Central memory CD8-positive, alpha-beta T cell (primary cell): ENCODE data around the gene ACAD10.
A peak's percentile ranks its signal among the peaks of the same experiment; 100 is the strongest.

Source experiments
- ATAC-seq: fragments of 150-1000 bp; cut with Tn5 transposase; replicated peaks from 2 replicates; pipeline ENCODE4 v1.10.0; 2022; ENCODE audit warnings: mild to moderate bottlenecking, moderate FRiP score, moderate number of reproducible peaks; ENCODE audit not compliant: poor library complexity, severe bottlenecking; ENCODE audit errors: extremely low read depth
- DNase-seq, 2 donors: peaks; one replicate each; pipeline ENCODE4 v3.0.0; 2021; ENCODE audit warnings: low spot score in 2 of 2
- H3K27ac Mint-ChIP-seq: one replicate; pipeline ENCODE4 v1.8.0; 2022; ENCODE audit warnings: low read depth, mild to moderate bottlenecking, moderate library complexity, mixed read lengths
- H3K27me3 Mint-ChIP-seq: one replicate; pipeline ENCODE4 v1.8.0; 2022; ENCODE audit warnings: mixed read lengths
- H3K36me3 Mint-ChIP-seq: one replicate; pipeline ENCODE4 v1.8.0; 2022; ENCODE audit warnings: mild to moderate bottlenecking, moderate library complexity, mixed read lengths; ENCODE audit not compliant: insufficient read depth
- H3K4me1 Mint-ChIP-seq: one replicate; pipeline ENCODE4 v1.8.0; 2022; ENCODE audit warnings: mixed read lengths
- H3K4me3 Mint-ChIP-seq: one replicate; pipeline ENCODE4 v1.8.0; 2022; ENCODE audit warnings: mild to moderate bottlenecking, moderate library complexity, mixed read lengths
- H3K9me3 Mint-ChIP-seq: one replicate; pipeline ENCODE4 v1.8.0; 2022; ENCODE audit warnings: mixed read lengths

ACAD10 gene

DNA sequence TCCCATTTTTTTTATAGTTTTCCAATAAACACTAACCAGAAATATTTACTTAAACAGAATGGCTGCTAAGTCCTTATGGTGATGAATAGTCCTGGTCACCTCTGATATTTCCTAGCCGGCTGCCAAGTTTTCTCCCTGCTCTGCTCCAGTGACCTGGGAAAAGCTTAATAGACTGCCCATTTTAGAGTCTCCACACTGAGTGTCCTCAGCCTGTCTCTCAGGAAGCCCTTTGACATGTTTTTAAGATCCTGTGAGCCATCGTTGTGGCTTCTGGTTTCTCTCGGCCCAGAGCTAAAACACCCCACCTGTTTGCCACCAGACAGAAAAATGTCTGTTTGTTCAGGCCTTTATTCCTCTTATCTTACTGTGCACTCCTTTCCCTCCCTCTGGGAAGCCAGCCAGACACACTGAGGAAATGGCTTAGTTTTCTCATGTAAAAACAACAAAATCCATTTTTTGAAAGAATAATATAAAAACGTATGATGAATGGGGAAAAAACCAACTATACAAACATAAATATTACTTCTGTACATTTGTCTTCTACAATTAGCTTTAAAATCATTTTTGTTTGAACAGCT, 55.5 kb downstream of the ACAD10 start:
- H3K4me3 Mint-ChIP-seq = no peak overlapping the region
- no peak for DNase-seq

DNA sequence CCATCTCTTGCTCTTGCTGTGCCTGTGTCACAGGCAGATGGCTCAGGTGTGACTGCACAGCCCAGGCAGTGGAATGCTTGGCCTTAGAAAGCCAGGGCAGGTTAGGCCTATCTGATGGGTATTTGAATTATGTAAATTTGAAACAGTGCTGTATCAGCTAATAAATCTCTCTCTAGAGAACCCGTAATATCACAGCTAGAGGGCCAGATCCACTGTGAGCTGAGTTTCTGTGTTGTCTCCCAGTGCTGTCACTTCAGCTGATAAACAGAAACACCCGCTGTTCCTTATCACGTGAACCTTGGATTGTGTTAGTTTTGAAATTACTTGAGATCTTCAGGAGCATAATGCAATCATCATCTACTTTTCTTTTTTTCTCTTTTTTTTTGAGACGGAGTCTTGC, 59.4 kb downstream of the ACAD10 start:
- peaks cover 18% of the 10 kb centered on the region for H3K36me3 Mint-ChIP-seq
- H3K27ac Mint-ChIP-seq = no peak overlapping the region
- H3K4me3 Mint-ChIP-seq = no peak overlapping the region
- no peaks in the 10 kb centered on the region for H3K4me1 Mint-ChIP-seq
- no peaks in the 10 kb centered on the region for H3K27me3 Mint-ChIP-seq
- DNase-seq = no peak
- no peak for ATAC-seq
- H3K9me3 Mint-ChIP-seq = no peaks in the 10 kb centered on the region

More for the DNA sequence above, 55.5 kb downstream of the ACAD10 start:
- H3K27ac Mint-ChIP-seq = peak overlapping the region; percentile 10
- no peaks in the 10 kb centered on the region for H3K4me1 Mint-ChIP-seq
- ATAC-seq = no peak
- no peaks in the 10 kb centered on the region for H3K27me3 Mint-ChIP-seq
- peaks cover 17% of the 10 kb centered on the region for H3K36me3 Mint-ChIP-seq
- no peaks in the 10 kb centered on the region for H3K9me3 Mint-ChIP-seq

DNA sequence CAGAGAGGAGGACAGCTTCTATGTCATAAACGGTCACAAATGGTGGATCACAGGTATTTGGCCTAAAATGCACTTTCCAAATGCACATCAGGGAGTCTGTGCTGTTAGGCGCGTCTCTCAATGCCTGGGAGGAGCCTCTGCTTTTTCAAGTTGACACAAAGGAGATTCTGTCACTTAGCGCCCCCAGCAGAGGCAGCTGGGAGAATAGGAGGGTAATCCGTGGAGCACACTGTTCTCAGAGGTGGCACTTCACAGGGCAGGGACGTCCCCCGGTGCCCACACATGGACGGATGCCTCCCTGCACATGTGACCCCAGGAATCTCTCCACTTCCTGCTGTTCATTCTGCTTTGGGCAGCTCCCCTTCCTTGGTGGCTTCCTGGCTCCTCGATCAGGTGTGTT, 61.5 kb downstream of the ACAD10 start:
- Mint-ChIP-seq H3K27me3 (no peaks in the 10 kb centered on the region), H3K4me3 (no peak overlapping the region), H3K27ac (no peak overlapping the region), H3K36me3 (peaks cover 18% of the 10 kb centered on the region), H3K9me3 (no peaks in the 10 kb centered on the region), H3K4me1 (no peaks in the 10 kb centered on the region)
- no peak for ATAC-seq
- DNase-seq = no peak

GRCh38 chr12:111748151-111748672, 62.4 kb downstream of the ACAD10 start:
- ATAC-seq (no peak), DNase-seq (no peak)
- Mint-ChIP-seq H3K9me3 (no peaks in the 10 kb centered on the region), H3K4me1 (no peaks in the 10 kb centered on the region), H3K27me3 (no peaks in the 10 kb centered on the region), H3K4me3 (no peak overlapping the region), H3K27ac (no peak overlapping the region), H3K36me3 (peaks cover 18% of the 10 kb centered on the region)

- H3K27ac Mint-ChIP-seq = peak overlapping the region; percentile 16
- no peaks in the 10 kb centered on the region for H3K27me3 Mint-ChIP-seq
- H3K4me3 Mint-ChIP-seq = no peak overlapping the region
- DNase-seq (no peak), ATAC-seq (no peak)
- peaks cover 22% of the 10 kb centered on the region for H3K36me3 Mint-ChIP-seq
- no peaks in the 10 kb centered on the region for H3K4me1 Mint-ChIP-seq
- H3K9me3 Mint-ChIP-seq = no peaks in the 10 kb centered on the region
These were observed 63.0 kb downstream of the ACAD10 start for GRCh38 chr12:111748867-111749266.

DNA sequence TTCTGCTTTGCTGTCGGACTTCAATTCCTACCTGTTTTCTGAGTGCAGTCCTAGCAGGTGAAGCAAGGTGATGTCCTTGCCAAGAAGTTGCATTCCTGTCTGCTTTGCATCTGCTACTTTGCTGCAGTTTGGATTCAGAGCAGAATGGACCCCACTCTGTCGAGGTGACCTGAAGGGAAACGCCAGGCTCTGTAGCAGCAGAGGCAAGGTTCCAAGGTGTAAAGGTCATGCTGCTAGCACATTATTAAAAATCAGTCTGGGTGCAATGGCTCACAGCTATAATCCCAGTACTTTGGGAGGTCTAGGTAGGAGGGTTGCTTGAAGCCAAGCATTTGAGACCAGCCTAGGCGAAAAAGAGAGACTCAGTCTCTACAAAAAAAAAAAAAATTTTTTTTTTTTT, 63.5 kb downstream of the ACAD10 start:
- H3K4me1 Mint-ChIP-seq = no peaks in the 10 kb centered on the region
- H3K36me3 Mint-ChIP-seq = peaks cover 22% of the 10 kb centered on the region
- no peaks in the 10 kb centered on the region for H3K27me3 Mint-ChIP-seq
- H3K9me3 Mint-ChIP-seq = no peaks in the 10 kb centered on the region
- H3K4me3 Mint-ChIP-seq = no peak overlapping the region
- ATAC-seq (no peak), DNase-seq (no peak)
- H3K27ac Mint-ChIP-seq = no peak overlapping the region

DNA sequence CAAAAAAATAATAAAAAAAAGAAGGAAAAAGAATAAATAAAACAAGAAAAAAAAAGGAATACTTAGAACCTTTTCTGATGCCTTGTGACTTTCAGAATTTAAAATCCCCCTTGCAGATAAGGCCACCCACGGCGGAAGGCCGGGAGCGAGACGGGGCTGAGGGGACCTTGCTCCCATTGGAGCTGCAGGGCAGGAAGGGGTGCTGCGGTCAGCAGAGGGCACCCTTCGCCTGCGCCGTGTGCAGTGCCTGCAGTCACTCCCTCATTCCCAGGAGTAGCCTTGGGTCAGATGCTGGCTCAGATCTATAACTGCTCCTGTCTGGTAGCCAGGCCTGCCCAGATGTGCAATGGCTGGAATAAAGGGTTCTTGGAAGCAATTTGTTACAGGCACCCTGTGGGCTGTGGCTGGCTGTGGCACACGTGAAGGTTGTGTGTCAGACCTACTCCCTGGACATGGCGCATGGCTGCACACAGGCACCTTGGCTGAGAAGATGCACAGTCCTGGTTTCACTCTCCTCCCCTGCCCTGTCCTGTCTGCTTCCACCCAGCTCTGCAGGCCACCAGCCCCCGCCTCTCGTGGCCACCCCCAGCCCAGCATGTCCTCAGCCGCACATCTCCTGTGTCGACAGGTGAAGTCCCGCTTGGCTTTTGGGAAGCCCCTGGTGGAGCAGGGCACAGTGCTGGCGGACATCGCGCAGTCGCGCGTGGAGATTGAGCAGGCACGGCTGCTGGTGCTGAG, 67.5 kb downstream of the ACAD10 start:
- H3K4me1 Mint-ChIP-seq = no peaks in the 10 kb centered on the region
- H3K27ac Mint-ChIP-seq = peak overlapping the region; percentile 51
- H3K36me3 Mint-ChIP-seq = peaks cover 11% of the 10 kb centered on the region
- no peak overlapping the region for H3K4me3 Mint-ChIP-seq
- H3K9me3 Mint-ChIP-seq = no peaks in the 10 kb centered on the region
- no peak for DNase-seq
- no peak for ATAC-seq
- no peaks in the 10 kb centered on the region for H3K27me3 Mint-ChIP-seq

DNA sequence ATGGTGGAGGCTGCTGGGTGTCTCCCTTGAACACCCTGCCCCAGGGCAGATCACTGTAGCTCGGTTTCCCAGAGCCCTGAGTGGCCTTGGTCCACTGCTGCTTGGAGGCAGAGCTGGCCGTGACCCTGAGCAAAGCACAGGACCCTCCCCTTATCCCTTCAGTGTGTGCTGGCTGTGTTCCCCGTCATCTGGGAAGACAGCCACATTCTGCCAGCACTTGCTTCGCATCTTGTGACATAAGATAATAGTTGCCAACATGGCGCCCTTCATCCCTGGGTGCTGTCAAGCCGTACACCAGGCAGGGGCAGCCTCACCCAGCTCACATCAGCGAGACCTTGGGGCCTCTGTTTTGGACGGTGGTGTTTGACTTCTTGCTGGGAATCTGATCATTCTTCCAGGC, 68.8 kb downstream of the ACAD10 start:
- H3K4me3 Mint-ChIP-seq = no peak overlapping the region
- DNase-seq = no peak
- no peaks in the 10 kb centered on the region for H3K4me1 Mint-ChIP-seq
- no peak overlapping the region for H3K27ac Mint-ChIP-seq
- no peaks in the 10 kb centered on the region for H3K9me3 Mint-ChIP-seq
- peaks cover 8% of the 10 kb centered on the region for H3K36me3 Mint-ChIP-seq
- no peak for ATAC-seq
- no peaks in the 10 kb centered on the region for H3K27me3 Mint-ChIP-seq

GRCh38 chr12:111756196-111756595, 70.3 kb downstream of the ACAD10 start:
- no peak overlapping the region for H3K27ac Mint-ChIP-seq
- H3K27me3 Mint-ChIP-seq = peaks cover 6% of the 10 kb centered on the region
- ATAC-seq (no peak), DNase-seq (no peak)
- H3K4me3 Mint-ChIP-seq = no peak overlapping the region
- H3K9me3 Mint-ChIP-seq = no peaks in the 10 kb centered on the region
- H3K4me1 Mint-ChIP-seq = no peaks in the 10 kb centered on the region
- peaks cover 8% of the 10 kb centered on the region for H3K36me3 Mint-ChIP-seq

DNA sequence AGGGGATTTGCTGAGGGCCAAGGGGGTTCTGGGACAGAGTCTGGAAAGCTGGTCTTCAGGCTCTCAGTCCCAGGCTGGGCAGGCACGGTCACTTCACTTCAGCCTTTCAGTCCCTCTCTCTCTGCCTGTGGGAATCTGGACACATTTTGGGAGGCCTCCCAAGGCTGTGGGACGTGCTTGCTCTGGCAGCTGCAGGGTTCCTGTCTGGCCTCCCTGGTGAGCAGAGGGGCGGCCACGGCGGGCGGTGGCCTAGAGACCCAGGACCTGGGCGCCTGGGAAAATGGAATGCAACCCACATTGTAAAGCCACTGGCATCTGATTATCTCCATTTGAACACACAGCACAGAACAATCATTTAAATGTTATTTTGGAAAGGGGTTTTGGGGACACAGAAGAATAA, 70.8 kb downstream of the ACAD10 start:
- peaks cover 11% of the 10 kb centered on the region for H3K27me3 Mint-ChIP-seq
- peak overlapping the region; percentile 29 for H3K27ac Mint-ChIP-seq
- no peaks in the 10 kb centered on the region for H3K4me1 Mint-ChIP-seq
- H3K9me3 Mint-ChIP-seq = no peaks in the 10 kb centered on the region
- H3K36me3 Mint-ChIP-seq = peaks cover 8% of the 10 kb centered on the region
- DNase-seq = no peak
- no peak overlapping the region for H3K4me3 Mint-ChIP-seq
- ATAC-seq = no peak

DNA sequence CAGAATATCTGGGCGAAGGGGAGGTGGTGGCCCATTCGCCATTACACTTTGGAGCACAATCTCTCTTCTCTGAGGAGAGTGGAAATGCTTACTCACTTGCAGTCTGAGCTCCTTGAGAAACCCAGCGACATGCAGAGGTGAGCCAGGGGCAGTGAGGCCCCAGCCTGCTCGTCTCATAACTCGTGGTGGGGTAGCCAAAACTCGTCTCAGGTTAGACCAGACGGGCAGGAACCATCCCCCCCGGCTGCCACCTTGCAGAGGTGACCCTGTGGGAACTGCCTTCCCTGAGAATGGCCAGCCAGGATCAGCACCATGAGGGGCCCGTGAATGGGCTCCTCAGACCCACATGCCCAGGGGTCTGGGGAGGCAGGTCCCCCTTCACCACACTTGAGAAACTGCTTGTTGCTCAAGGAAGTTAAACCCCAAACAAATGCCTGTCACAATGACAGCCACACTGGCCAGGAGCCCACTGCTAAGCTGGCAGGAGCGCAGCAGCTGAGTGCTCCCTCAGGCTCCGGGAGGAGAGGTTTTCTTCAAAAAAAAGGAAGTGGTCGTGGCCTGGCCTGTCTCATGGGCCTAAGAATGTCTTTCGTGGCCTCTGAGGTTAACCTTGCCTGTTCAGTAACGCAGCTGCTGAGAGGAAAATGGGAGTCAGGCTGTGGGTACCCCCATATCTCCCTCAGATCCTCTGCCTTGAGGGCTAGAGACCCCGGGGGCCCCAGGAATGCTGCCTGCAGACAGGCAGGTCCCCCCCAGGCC, 71.7 kb downstream of the ACAD10 start:
- Mint-ChIP-seq H3K27ac (peak overlapping the region; percentile 29), H3K9me3 (no peaks in the 10 kb centered on the region), H3K27me3 (peaks cover 18% of the 10 kb centered on the region), H3K4me3 (no peak overlapping the region), H3K36me3 (peaks cover 8% of the 10 kb centered on the region), H3K4me1 (no peaks in the 10 kb centered on the region)
- ATAC-seq (no peak), DNase-seq (no peak)

DNA sequence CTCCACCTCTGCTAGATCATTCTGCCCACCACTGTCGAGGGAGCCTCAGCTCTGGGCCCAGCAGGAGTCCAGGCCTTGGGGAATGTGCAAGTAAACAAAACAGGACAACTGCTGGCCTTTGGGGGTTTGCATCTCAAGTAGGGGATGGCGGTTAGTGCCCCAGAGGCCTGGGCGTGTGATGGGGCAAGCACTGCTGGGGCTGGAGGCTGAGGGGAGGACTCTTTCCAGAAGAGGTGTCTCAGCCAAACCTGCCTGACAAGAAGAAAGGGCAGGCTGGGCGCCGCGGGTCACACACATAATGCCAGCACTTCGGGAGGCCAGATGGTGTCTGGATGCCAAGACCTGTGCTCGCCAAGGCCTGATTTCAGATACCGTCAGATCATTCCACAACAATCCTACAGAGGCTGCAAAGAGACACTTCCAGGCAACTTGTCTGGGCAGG, 72.3 kb downstream of the ACAD10 start:
- H3K27ac Mint-ChIP-seq = peak overlapping the region; percentile 29
- DNase-seq (no peak), ATAC-seq (no peak)
- H3K27me3 Mint-ChIP-seq = peaks cover 19% of the 10 kb centered on the region
- peaks cover 8% of the 10 kb centered on the region for H3K36me3 Mint-ChIP-seq
- H3K9me3 Mint-ChIP-seq = no peaks in the 10 kb centered on the region
- no peaks in the 10 kb centered on the region for H3K4me1 Mint-ChIP-seq
- no peak overlapping the region for H3K4me3 Mint-ChIP-seq
